GM19023 (cell line): ENCODE measurements around the gene CSF2.

Experiments used
- ATAC-seq: cut with Tn5 transposase; IDR thresholded peaks from one replicate; pipeline ENCODE4 v1.9.1; 2021; ENCODE audit warnings: mild to moderate bottlenecking, moderate library complexity; ENCODE audit not compliant: unreplicated experiment

CSF2 gene

GRCh38 chr5:132073231-132074013, at the start of gene CSF2:
Gene CSF2 (plus strand): TSS chr5:132073789. CDS start chr5:132073824, 35 bp downstream.
- ATAC-seq: no peak

DNA sequence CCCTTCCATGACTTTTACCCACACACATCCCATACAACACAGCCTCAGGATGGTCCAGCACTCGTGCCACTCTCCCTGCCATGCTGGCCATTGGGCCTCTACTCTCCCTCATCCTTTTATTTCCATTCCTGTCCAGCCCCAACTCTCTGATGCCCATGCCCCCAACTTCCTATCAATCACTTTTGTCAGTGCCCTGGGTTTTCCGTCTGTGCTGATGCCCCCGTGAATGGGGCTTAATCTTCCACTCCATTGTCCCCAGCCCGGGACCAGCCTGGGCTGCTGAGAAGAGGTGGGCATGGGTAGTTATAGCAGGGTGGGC, 49.5 kb upstream of the CSF2 start:
- ATAC-seq: no peak

- no peak for ATAC-seq
These were observed 48.7 kb upstream of the CSF2 start for GRCh38 chr5:132024789-132025402.

DNA sequence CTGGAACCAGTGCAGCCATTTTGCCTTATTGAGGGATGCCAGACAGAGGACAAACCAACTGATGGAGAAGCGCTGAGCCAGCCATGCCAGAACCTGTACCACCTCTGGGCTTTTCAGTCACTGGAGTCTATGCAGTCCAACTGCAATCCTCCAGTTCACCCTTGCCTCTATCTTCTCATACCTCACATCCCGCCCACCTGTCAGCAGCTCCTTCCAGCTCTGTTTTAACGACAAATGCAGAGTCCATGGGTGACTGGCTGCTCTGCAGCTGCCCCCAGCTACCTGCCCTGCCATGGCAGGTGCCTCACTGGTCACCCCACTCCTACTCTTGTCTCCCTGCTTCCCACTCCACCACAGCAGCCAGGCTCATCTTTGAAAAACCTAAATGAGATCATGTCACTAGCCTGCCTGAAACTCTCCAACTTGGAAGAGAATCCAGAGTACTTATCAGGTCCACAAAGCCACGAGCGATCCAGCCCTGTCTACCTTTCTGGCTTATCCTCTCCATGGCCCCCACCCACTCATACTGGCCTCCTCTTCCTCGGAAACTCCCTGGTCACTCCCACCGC, 48.1 kb upstream of the CSF2 start:
- no peak for ATAC-seq

GRCh38 chr5:132026516-132027008, 47.0 kb upstream of the CSF2 start:
- ATAC-seq: no peak

DNA sequence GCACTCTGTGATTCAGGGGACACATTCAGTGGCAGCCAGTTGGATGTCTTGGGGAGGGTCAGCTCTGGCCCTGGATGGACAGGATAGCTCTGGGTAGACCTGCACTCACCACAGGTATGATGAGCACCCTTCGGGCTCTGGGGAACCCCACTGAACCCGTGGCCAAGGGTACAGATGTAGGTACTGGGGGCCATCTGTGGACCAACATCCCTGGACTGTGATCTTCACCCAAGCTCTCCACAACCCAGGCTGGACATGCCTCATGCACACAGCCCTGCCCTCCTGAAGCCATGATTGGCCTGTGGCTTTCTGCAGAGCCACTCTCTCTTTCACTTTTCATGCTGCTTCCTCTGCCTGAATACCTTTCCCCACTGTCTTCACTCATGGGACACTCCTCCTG, 46.6 kb upstream of the CSF2 start:
- ATAC-seq: no peak

- ATAC-seq: no peak
These were observed 43.8 kb upstream of the CSF2 start for GRCh38 chr5:132029609-132030330.

DNA sequence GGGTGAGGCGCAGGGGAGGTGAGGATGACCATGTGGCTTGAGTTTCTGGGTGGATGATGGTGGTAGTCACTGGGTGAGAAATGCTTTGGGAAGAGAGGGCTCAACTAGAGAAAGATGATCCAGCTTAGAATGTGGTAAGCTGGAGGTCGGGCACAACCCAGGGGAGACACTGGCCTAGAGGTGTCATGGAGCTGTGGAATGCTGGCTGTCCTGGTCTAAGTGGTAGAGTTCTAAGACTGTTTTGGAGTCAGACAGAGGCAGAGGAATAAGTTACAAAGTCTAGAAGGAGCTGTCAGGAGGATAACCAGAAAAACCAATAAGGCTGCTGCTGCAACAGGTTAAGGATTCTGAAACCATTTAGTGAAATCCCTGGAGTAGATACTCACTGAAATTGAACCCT, 43.0 kb upstream of the CSF2 start:
- no peak for ATAC-seq

DNA sequence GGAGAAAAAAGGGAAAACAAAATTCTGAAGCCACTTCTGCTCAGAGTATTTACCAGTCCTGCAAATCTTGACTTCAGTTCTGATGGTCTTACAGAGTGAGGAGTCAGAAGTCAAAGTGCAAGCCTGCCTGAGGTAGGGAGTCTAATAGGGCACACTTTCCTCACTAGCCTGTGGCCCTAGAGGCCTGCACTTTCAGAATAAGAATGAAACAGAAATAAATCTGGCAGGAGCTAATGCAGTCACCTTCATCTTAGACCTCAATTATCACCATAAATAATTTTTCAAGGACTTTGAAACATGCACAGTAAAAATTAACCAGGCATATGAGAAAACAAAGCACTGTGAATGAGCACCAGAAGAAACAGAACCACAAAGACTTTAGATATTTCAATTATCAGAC, 41.4 kb upstream of the CSF2 start:
- no peak for ATAC-seq

GRCh38 chr5:132033122-132033521, 40.5 kb upstream of the CSF2 start:
- no peak for ATAC-seq

GRCh38 chr5:132037353-132037752, 36.2 kb upstream of the CSF2 start:
- ATAC-seq: no peak

GRCh38 chr5:132044207-132044606, 29.4 kb upstream of the CSF2 start:
- ATAC-seq: no peak

- ATAC-seq: no peak
These were observed 26.7 kb upstream of the CSF2 start for GRCh38 chr5:132046880-132047299.

GRCh38 chr5:132049093-132049492, 24.5 kb upstream of the CSF2 start:
- ATAC-seq: no peak

DNA sequence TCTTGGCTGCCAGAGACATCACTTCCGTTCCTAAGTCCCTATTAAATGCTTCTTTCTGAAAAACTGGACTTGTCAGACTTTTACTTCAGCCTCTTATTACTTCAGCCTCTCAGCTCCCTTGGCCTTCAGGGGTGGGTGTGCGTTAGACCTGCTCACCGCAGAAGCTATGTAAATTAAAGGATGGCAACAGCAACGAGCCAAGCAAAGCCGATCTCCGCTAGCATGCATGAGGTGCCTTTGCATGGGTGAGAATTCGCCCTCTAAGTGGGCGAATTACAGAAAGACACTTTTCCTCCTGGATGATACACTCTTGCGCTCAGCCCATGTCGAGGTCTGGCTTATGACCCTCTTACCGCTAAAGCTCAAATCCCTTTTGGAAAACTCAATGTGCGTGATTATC, 24.0 kb upstream of the CSF2 start:
- no peak for ATAC-seq

DNA sequence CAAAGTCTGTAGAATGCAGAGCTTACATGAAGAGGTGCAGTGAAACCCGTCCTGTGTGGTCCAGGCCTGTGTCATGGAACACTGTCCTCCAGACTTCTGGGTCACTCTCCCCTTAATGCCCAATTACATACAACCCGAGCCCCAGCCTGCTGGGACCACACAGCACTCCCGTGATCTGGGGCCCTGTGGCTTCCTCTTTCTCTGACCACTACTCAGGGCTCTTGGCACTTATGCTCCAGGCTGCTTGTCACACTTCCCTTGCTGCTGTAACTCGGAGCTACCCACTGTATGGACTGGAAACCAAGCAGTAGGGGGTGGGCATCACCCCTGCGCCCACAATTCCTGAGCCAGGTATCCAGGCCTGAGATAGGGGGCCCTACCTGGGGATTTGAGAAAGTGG, 23.5 kb upstream of the CSF2 start:
- ATAC-seq: no peak

DNA sequence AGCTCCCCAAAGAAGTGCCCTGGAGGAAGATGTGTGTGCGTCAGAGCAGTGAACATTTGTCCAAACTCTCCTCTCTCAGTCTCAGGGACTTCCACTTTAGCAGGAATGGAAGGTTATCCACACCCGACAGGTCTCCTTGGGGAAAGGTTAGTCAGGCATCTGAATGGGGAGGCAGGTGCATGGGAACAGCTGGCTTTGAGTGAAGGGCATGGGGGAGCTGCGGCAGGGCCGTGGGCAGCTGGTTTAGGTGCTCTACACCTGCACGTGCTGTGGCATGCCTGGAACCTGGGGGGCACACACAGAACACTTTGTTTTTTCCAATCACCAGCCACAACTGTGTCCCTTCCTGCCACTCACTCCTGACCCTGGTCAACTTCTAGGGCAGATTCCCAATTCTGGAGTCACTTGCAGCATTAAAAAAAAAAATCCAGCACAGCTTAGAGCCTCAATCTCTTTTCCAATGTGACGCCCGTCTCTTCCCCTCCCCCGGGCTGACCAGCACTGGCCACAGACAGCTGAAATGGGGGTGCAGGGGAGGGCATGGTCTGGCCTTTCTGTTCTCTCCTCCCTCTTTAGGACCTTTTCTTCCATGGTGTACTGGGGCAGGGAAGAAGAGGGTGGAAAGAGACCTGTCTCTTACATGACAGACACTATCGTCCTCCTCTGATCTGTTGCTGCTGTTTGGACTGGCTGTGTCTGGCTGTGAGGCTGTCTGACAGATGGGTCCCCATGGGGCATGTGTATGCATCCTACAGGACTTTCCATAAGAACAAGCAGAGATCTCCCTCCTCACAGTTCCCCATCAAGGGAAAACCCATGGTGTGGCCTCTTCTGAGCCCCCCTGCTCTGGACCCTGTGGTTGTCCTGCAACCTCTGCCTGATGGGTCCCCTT, 22.7 kb upstream of the CSF2 start:
- ATAC-seq: no peak

DNA sequence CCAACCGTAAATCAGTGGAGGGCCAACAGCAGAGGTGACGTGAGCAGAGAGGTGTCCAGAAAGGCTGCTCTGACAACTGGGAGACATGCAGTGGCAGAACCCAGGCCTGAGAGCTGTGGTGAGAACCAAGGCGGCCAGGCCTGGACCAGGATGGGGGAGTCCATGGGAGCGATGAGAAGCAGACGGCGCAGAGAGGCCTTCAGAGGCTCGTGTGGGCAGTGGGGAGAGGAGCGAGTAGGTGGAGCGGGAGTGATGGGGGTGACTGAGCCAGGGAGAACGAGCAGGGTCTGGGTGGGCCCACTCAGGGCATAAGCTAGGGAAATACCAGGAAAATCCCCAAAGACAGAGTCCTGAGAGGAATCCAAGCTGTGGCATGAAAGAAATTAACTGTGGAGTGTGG, 21.1 kb upstream of the CSF2 start:
- ATAC-seq: no peak

- ATAC-seq: no peak
These were observed 20.1 kb upstream of the CSF2 start for GRCh38 chr5:132053483-132053882.

- no peak for ATAC-seq
These were observed 19.4 kb upstream of the CSF2 start for GRCh38 chr5:132054031-132054696.
